HG03558 (cell line): ENCODE results near the gene ITGB7.

Source experiments
- ATAC-seq: cut with Tn5 transposase; IDR thresholded peaks from one replicate; pipeline ENCODE4 v1.9.1; 2021; ENCODE audit warnings: moderate number of reproducible peaks; ENCODE audit not compliant: unreplicated experiment; ENCODE audit errors: extremely low read depth

Gene ITGB7

GRCh38 chr12:53161119-53161911 lies 45.7 kb downstream of the ITGB7 start:
- ATAC-seq = no peak

- no peak for ATAC-seq
These were observed 46.4 kb downstream of the ITGB7 start for GRCh38 chr12:53160673-53161072.

GRCh38 chr12:53160000-53160399 lies 47.1 kb downstream of the ITGB7 start:
- ATAC-seq = no peak

- no peak for ATAC-seq
These were observed 47.7 kb downstream of the ITGB7 start for GRCh38 chr12:53159195-53159839.

GRCh38 chr12:53152390-53152789 lies 54.7 kb downstream of the ITGB7 start:
- no peak for ATAC-seq

- ATAC-seq = no peak
These were observed 56.0 kb downstream of the ITGB7 start for GRCh38 chr12:53151039-53151438.

- ATAC-seq = no peak
These were observed 59.4 kb downstream of the ITGB7 start for GRCh38 chr12:53147653-53148052.

GRCh38 chr12:53147181-53147580 lies 59.9 kb downstream of the ITGB7 start:
- ATAC-seq = no peak

GRCh38 chr12:53145383-53146260 lies 61.4 kb downstream of the ITGB7 start:
- no peak for ATAC-seq

- no peak for ATAC-seq
These were observed 63.7 kb downstream of the ITGB7 start for GRCh38 chr12:53143355-53143754.
